ENCODE data around the gene ADGRV1.

- TF ChIP-seq REST (IDR thresholded peaks at IDR 0.05; ENCODE audit: insufficient read depth in 1 of 2, low read depth in 2 of 2, low read length in 2 of 2) (no peak), TAF1 (IDR thresholded peaks at IDR 0.05; ENCODE audit: borderline replicate concordance, insufficient read depth, low read length) (no peak), SIN3A (IDR thresholded peaks at IDR 0.05; ENCODE audit: borderline replicate concordance, insufficient read depth, low read length) (no peak), POLR2AphosphoS5 (IDR thresholded peaks at IDR 0.05; ENCODE audit: low read depth, low read length) (no peak)
These were observed 403.9 kb downstream of the ADGRV1 start for GRCh38 chr5:90962481-90962880.

Measured in PFSK-1 (cell line).